Activated T-helper 17 cell treated with anti-CD3 and anti-CD28 coated beads, Interleukin-2, amount 50 U/mL, for 72 hours (primary cell): ENCODE results near the gene HOXA3. TPM values are rescaled to one million over a fixed set of nuclear protein-coding genes. Genes with fewer than 3 reads are reported as not detected.

Experiments
- ATAC-seq: fragments of 150-1000 bp; cut with Tn5 transposase; replicated peaks from 2 replicates; pipeline ENCODE4 v1.10.0; 2021; ENCODE audit warnings: mild to moderate bottlenecking, moderate library complexity
- H3K27ac Mint-ChIP-seq: one replicate; pipeline ENCODE4 v1.8.0; 2022; ENCODE audit warnings: mixed read lengths
- H3K27me3 Mint-ChIP-seq: one replicate; pipeline ENCODE4 v1.8.0; 2022; ENCODE audit warnings: mixed read lengths
- H3K36me3 Mint-ChIP-seq: one replicate; pipeline ENCODE4 v1.8.0; 2022; ENCODE audit warnings: low read depth, mild to moderate bottlenecking, mixed read lengths
- H3K4me1 Mint-ChIP-seq: one replicate; pipeline ENCODE4 v1.8.0; 2022; ENCODE audit warnings: mixed read lengths
- H3K4me3 Mint-ChIP-seq: one replicate; pipeline ENCODE4 v1.8.0; 2022; ENCODE audit warnings: mild to moderate bottlenecking, mixed read lengths
- H3K9me3 Mint-ChIP-seq: one replicate; pipeline ENCODE4 v1.8.0; 2022; ENCODE audit warnings: mixed read lengths
- total RNA-seq, 2 donors: library from RNA; stranded (reverse); gene quantifications; one replicate each; pipeline ENCODE4 v1.2.3, GENCODE V29; 2022

HOXA3 gene
- total RNA-seq, 2 donors from 2014 or later: not detected

DNA sequence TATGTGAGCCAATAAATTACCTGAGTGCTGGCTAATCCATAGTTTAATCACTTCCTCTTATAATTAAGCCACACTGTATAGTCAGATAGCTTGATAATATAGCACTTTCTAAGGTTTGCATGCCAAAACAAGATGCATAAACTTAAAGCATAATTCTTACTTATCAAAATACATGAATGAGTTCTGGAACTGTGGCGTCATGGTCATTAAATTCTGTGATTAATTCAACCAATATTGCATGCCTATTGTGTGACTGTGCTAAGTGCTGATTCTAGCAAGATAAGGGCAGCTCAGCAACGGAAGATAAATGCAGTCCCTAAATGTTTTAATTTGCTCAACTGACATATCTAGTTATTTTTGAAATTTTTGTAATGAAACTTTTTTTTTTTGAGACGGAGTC is 86.2 kb downstream of the HOXA3 start:
- ATAC-seq: no peak
- no peaks in the 10 kb centered on the region for H3K4me1 Mint-ChIP-seq
- H3K27me3 Mint-ChIP-seq: peaks cover 12% of the 10 kb centered on the region
- H3K27ac Mint-ChIP-seq: no peak overlapping the region
- no peak overlapping the region for H3K4me3 Mint-ChIP-seq
- no peaks in the 10 kb centered on the region for H3K36me3 Mint-ChIP-seq
- H3K9me3 Mint-ChIP-seq: no peaks in the 10 kb centered on the region

DNA sequence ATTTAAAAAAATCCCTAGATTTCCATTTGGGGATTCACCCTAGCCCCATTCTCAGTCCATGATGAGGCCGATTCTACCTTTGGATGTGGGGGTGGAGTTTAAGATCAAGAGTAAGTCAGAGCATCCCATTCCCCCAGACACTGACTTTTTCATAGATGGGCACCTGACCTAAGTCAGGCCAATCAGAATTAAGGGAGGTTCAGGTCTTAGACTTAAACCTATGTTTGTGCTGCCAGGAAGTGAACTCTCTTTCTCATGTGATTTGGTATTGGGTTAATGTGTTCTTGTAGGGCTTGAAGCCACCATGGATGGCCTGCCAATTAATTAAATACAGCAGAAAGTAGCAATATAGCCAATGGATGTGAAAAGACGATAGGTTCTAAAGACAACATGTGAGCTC is 86.7 kb downstream of the HOXA3 start:
- no peak overlapping the region for H3K4me3 Mint-ChIP-seq
- no peaks in the 10 kb centered on the region for H3K4me1 Mint-ChIP-seq
- H3K36me3 Mint-ChIP-seq: no peaks in the 10 kb centered on the region

GRCh38 chr7:27064661-27065060 is 87.7 kb downstream of the HOXA3 start:
- H3K9me3 Mint-ChIP-seq: no peaks in the 10 kb centered on the region
- peaks cover 20% of the 10 kb centered on the region for H3K27me3 Mint-ChIP-seq
- no peaks in the 10 kb centered on the region for H3K4me1 Mint-ChIP-seq
- no peaks in the 10 kb centered on the region for H3K36me3 Mint-ChIP-seq
- no peak for ATAC-seq
- no peak overlapping the region for H3K4me3 Mint-ChIP-seq
- H3K27ac Mint-ChIP-seq: no peak overlapping the region

More for the DNA sequence above, 86.7 kb downstream of the HOXA3 start:
- Mint-ChIP-seq H3K27ac (no peak overlapping the region), H3K27me3 (peaks cover 15% of the 10 kb centered on the region), H3K9me3 (no peaks in the 10 kb centered on the region)
- ATAC-seq: no peak

DNA sequence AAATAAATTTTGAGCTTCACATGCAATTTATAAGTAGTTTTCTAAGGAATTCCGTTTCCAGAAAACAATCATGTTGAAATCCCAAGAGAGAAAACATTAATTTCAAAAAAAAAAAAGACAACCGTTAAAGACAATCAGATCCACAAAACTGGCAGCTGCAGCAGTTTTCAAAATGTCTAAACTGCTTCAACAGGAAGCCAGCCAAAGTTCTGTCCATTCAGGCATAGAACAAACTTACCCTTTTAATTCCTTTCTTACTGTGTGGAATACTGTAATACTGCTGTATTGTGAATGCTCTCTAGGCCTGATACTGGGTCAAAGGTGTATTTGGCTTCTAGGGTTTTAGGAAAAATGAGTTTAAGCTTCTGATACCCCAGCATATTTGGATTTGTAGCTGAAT is 88.2 kb downstream of the HOXA3 start:
- H3K4me3 Mint-ChIP-seq: no peak overlapping the region
- no peaks in the 10 kb centered on the region for H3K4me1 Mint-ChIP-seq
- H3K36me3 Mint-ChIP-seq: no peaks in the 10 kb centered on the region
- H3K27me3 Mint-ChIP-seq: peaks cover 20% of the 10 kb centered on the region
- H3K9me3 Mint-ChIP-seq: no peaks in the 10 kb centered on the region
- H3K27ac Mint-ChIP-seq: no peak overlapping the region
- no peak for ATAC-seq

GRCh38 chr7:27062946-27063345 is 89.4 kb downstream of the HOXA3 start:
- Mint-ChIP-seq H3K27ac (no peak overlapping the region), H3K27me3 (peaks cover 24% of the 10 kb centered on the region), H3K9me3 (no peaks in the 10 kb centered on the region), H3K36me3 (no peaks in the 10 kb centered on the region), H3K4me1 (no peaks in the 10 kb centered on the region), H3K4me3 (no peak overlapping the region)
- no peak for ATAC-seq

Other genes with a start within 250 kb of the HOXA3 start
- under 1 TPM in 1 of 2 donors, not detected in 1; 0.39 TPM for gene HOXA1, start 56.6 kb downstream of the HOXA3 start, total RNA-seq
- gene HOXA2, start 49.9 kb downstream of the HOXA3 start, total RNA-seq: not detected
- under 1 TPM in 1 of 2 donors, not detected in 1; 0.26 TPM for gene HOXA4, start 21.8 kb downstream of the HOXA3 start, total RNA-seq
- gene HOXA5, start 8.9 kb downstream of the HOXA3 start, total RNA-seq: not detected
- not detected for gene HOXA6, start 4.8 kb downstream of the HOXA3 start, total RNA-seq
- gene HOXA7, start 4.1 kb upstream of the HOXA3 start, total RNA-seq: not detected
- gene HOXA9, start 13.0 kb upstream of the HOXA3 start, total RNA-seq: not detected
- not detected for gene HOXA10, start 21.7 kb upstream of the HOXA3 start, total RNA-seq
- not detected for gene HOXA11, start 32.6 kb upstream of the HOXA3 start, total RNA-seq
- gene HOXA13, start 47.5 kb upstream of the HOXA3 start, total RNA-seq: not detected
- gene EVX1, start 90.2 kb upstream of the HOXA3 start, total RNA-seq: not detected